HL-60/S4 treated with phorbol 12-myristate 13-acetate at 8.2 ng/mL for 4 days and 3 days (cell line): Measurements from ENCODE around the gene XYLT1.

Experiments
- in situ Hi-C: fragments of 300-500 bp; cut with MboI; formaldehyde crosslinking; loops from 2 replicates; pipeline ENCODE4 v1.15.0; 2022; ENCODE audit warnings: low sequenced_read_pairs

XYLT1 gene

GRCh38 chr16:17128791-17129190, 342.0 kb downstream of the XYLT1 start:
- in situ Hi-C loops: no loop called here

GRCh38 chr16:17126156-17126555, 344.6 kb downstream of the XYLT1 start:
- in situ Hi-C loops: no loop called here

- in situ Hi-C loops: no loop called here
These were observed 345.1 kb downstream of the XYLT1 start for GRCh38 chr16:17125671-17126070.

- in situ Hi-C loops: no loop called here
These were observed 352.7 kb downstream of the XYLT1 start for GRCh38 chr16:17117906-17118577.

GRCh38 chr16:17116595-17117322, 354.0 kb downstream of the XYLT1 start:
- in situ Hi-C loops: no loop called here

- in situ Hi-C loops: no loop called here
These were observed 361.3 kb downstream of the XYLT1 start for GRCh38 chr16:17109413-17109812.

- in situ Hi-C loops: no loop called here
These were observed 362.2 kb downstream of the XYLT1 start for GRCh38 chr16:17108596-17108995.

GRCh38 chr16:17107450-17107849, 363.3 kb downstream of the XYLT1 start:
- in situ Hi-C loops: no loop called here

GRCh38 chr16:17106243-17106791, 364.4 kb downstream of the XYLT1 start:
- in situ Hi-C loops: no loop called here

- in situ Hi-C loops: no loop called here
These were observed 365.4 kb downstream of the XYLT1 start for GRCh38 chr16:17105239-17105797.

GRCh38 chr16:17104654-17105053, 366.1 kb downstream of the XYLT1 start:
- in situ Hi-C loops: no loop called here

- in situ Hi-C loops: no loop called here
These were observed 367.5 kb downstream of the XYLT1 start for GRCh38 chr16:17103216-17103615.

- in situ Hi-C loops: no loop called here
These were observed 369.1 kb downstream of the XYLT1 start for GRCh38 chr16:17101646-17102045.

GRCh38 chr16:17098685-17099084, 372.1 kb downstream of the XYLT1 start:
- in situ Hi-C loops: no loop called here

- in situ Hi-C loops: no loop called here
These were observed 386.6 kb downstream of the XYLT1 start for GRCh38 chr16:17084130-17084529.

- in situ Hi-C loops: no loop called here
These were observed 387.1 kb downstream of the XYLT1 start for GRCh38 chr16:17083628-17084027.

GRCh38 chr16:17082095-17082882, 388.5 kb downstream of the XYLT1 start:
- in situ Hi-C loops: no loop called here

GRCh38 chr16:17080105-17080504, 390.7 kb downstream of the XYLT1 start:
- in situ Hi-C loops: no loop called here

GRCh38 chr16:17078931-17079631, 391.7 kb downstream of the XYLT1 start:
- in situ Hi-C loops: no loop called here

- in situ Hi-C loops: no loop called here
These were observed 393.8 kb downstream of the XYLT1 start for GRCh38 chr16:17076818-17077498.
